Osteoblast (primary cell): ENCODE measurements around the gene MYO5B. TPM values are rescaled to one million over a fixed set of nuclear protein-coding genes. Genes with fewer than 3 reads are reported as not detected.
A peak's percentile ranks its signal among the peaks of the same experiment; 100 is the strongest.

Source experiments
- DNase-seq: peaks from one replicate; pipeline ENCODE4 v3.0.0; 2011; ENCODE audit warnings: low spot score, mixed read lengths; ENCODE audit not compliant: insufficient read length; ENCODE audit errors: missing footprints
- H2AFZ ChIP-seq: 2 replicates; pipeline ENCODE4 v1.6.0; 2011; ENCODE audit warnings: mild to moderate bottlenecking, low read length
- H3K27ac ChIP-seq: 2 replicates; pipeline ENCODE4 v1.5.1; 2011; ENCODE audit warnings: mild to moderate bottlenecking, low read depth, low read length, moderate library complexity
- H3K27me3 ChIP-seq: 2 replicates; pipeline ENCODE4 v1.6.0; 2012; ENCODE audit warnings: mild to moderate bottlenecking, control low read depth, inconsistent platforms, low read length, moderate library complexity; ENCODE audit not compliant: insufficient read depth
- H3K36me3 ChIP-seq: 2 replicates; pipeline ENCODE4 v1.5.1; 2011; ENCODE audit warnings: mild to moderate bottlenecking, low read length, control low read depth, moderate library complexity; ENCODE audit not compliant: insufficient read depth
- H3K4me1 ChIP-seq: 2 replicates; pipeline ENCODE4 v1.5.1; 2011; ENCODE audit warnings: mild to moderate bottlenecking, low read length, control low read depth, moderate library complexity; ENCODE audit not compliant: insufficient read depth
- H3K4me2 ChIP-seq: 2 replicates; pipeline ENCODE4 v1.6.0; 2011; ENCODE audit warnings: mild to moderate bottlenecking, low read length; ENCODE audit not compliant: insufficient read depth
- H3K4me3 ChIP-seq: fragments of 200-600 bp; sonication (generic); 3 replicates; pipeline ENCODE4 v1.5.1; 2012; ENCODE audit warnings: mild to moderate bottlenecking, low read length, inconsistent platforms; ENCODE audit not compliant: insufficient read depth
- H3K79me2 ChIP-seq: 2 replicates; pipeline ENCODE4 v1.6.0; 2012; ENCODE audit warnings: mild to moderate bottlenecking, low read length, control low read depth, inconsistent platforms; ENCODE audit not compliant: insufficient read depth
- H3K9me3 ChIP-seq: 2 replicates; pipeline ENCODE4 v1.5.1; 2011; ENCODE audit warnings: low read depth, low read length, control low read depth
- H4K20me1 ChIP-seq: 2 replicates; pipeline ENCODE4 v1.6.0; 2012; ENCODE audit warnings: mild to moderate bottlenecking, low read length, control low read depth; ENCODE audit not compliant: insufficient read depth
- CTCF ChIP-seq: IDR thresholded peaks from 2 replicates; pipeline ENCODE4 v1.5.1; 2011; ENCODE audit warnings: mild to moderate bottlenecking, low read depth, low read length, moderate library complexity; ENCODE audit errors: extremely low read depth
- total RNA-seq: library from RNA; depleted of rRNA; stranded (reverse); fragments of >200 nt; gene quantifications from 2 replicates; pipeline ENCODE4 v1.2.3, GENCODE V29; 2012

MYO5B gene
- total RNA-seq, 1 donor = 0.36 TPM

GRCh38 chr18:50011813-50012435 is 183.0 kb downstream of the MYO5B start:
- Histone ChIP-seq H3K27ac (no peak overlapping the region), H3K79me2 (no peaks in the 10 kb centered on the region), H2AFZ (no peak overlapping the region), H3K4me2 (no peak overlapping the region), H3K4me3 (no peak overlapping the region), H3K4me1 (peaks cover 5% of the 10 kb centered on the region), H3K36me3 (no peaks in the 10 kb centered on the region), H4K20me1 (no peaks in the 10 kb centered on the region), H3K27me3 (no peaks in the 10 kb centered on the region), H3K9me3 (no peaks in the 10 kb centered on the region)
- no peak for TF ChIP-seq CTCF
- no peak for DNase-seq

- no peaks in the 10 kb centered on the region for H3K9me3 ChIP-seq
- TF ChIP-seq CTCF = peak; percentile 55
- no peak for DNase-seq
Measured at GRCh38 chr18:50009773-50010335, 185.1 kb downstream of the MYO5B start.

GRCh38 chr18:50008306-50008705 is 186.6 kb downstream of the MYO5B start:
- Histone ChIP-seq H3K27ac (no peak overlapping the region), H3K4me3 (no peak overlapping the region), H3K9me3 (no peaks in the 10 kb centered on the region), H3K4me2 (no peak overlapping the region), H2AFZ (no peak overlapping the region), H3K79me2 (no peaks in the 10 kb centered on the region), H3K27me3 (no peaks in the 10 kb centered on the region), H3K4me1 (peaks cover 5% of the 10 kb centered on the region), H3K36me3 (no peaks in the 10 kb centered on the region), H4K20me1 (no peaks in the 10 kb centered on the region)
- no peak for DNase-seq
- TF ChIP-seq CTCF = no peak

More at GRCh38 chr18:50009773-50010335, 185.1 kb downstream of the MYO5B start:
- no peak overlapping the region for H2AFZ ChIP-seq
- H3K27ac ChIP-seq = no peak overlapping the region
- H3K79me2 ChIP-seq = no peaks in the 10 kb centered on the region
- no peaks in the 10 kb centered on the region for H3K27me3 ChIP-seq
- no peaks in the 10 kb centered on the region for H4K20me1 ChIP-seq
- no peaks in the 10 kb centered on the region for H3K36me3 ChIP-seq
- H3K4me1 ChIP-seq = peaks cover 5% of the 10 kb centered on the region
- no peak overlapping the region for H3K4me2 ChIP-seq
- H3K4me3 ChIP-seq = no peak overlapping the region

GRCh38 chr18:50006470-50007046 is 188.4 kb downstream of the MYO5B start:
- Histone ChIP-seq H3K36me3 (no peaks in the 10 kb centered on the region), H3K27me3 (no peaks in the 10 kb centered on the region), H3K4me1 (peaks cover under 1% of the 10 kb centered on the region), H3K27ac (no peak overlapping the region), H3K9me3 (no peaks in the 10 kb centered on the region), H4K20me1 (no peaks in the 10 kb centered on the region), H2AFZ (no peak overlapping the region), H3K4me2 (no peak overlapping the region), H3K4me3 (no peak overlapping the region), H3K79me2 (no peaks in the 10 kb centered on the region)
- TF ChIP-seq CTCF = no peak
- no peak for DNase-seq
